ENCODE data around the gene NFX1.

NFX1 gene

GRCh38 chr9:33304362-33304761 lies 14.0 kb downstream of the NFX1 start:
- no peaks in the 10 kb centered on the region for H3K27me3 ChIP-seq (ENCODE audit: insufficient read depth, low read depth, severe bottlenecking)
- H3K4me3 ChIP-seq (ENCODE audit: low read depth, low read length): no peak overlapping the region
- no peak overlapping the region for H3K27ac ChIP-seq
- H3K36me3 ChIP-seq: peaks cover 94% of the 10 kb centered on the region
- TF ChIP-seq CTCF (IDR thresholded peaks at IDR 0.05; ENCODE audit: low read depth, low read length): no peak
- DNase-seq: no peak
- no peaks in the 10 kb centered on the region for H3K9me3 ChIP-seq (ENCODE audit: severe bottlenecking)

GRCh38 chr9:33306037-33306436 lies 15.7 kb downstream of the NFX1 start:
- Histone ChIP-seq H3K36me3 (peaks cover 95% of the 10 kb centered on the region), H3K27ac (no peak overlapping the region)

GRCh38 chr9:33307067-33307466 lies 16.8 kb downstream of the NFX1 start:
- Histone ChIP-seq H3K9me3 (ENCODE audit: severe bottlenecking) (no peaks in the 10 kb centered on the region), H3K27ac (no peak overlapping the region), H3K4me3 (ENCODE audit: low read depth, low read length) (no peak overlapping the region), H3K36me3 (peaks cover 95% of the 10 kb centered on the region), H3K27me3 (ENCODE audit: insufficient read depth, low read depth, severe bottlenecking) (no peaks in the 10 kb centered on the region)
- DNase-seq: no peak
- TF ChIP-seq CTCF (IDR thresholded peaks at IDR 0.05; ENCODE audit: low read depth, low read length): no peak

More at GRCh38 chr9:33306037-33306436, 15.7 kb downstream of the NFX1 start:
- Histone ChIP-seq H3K27me3 (ENCODE audit: insufficient read depth, low read depth, severe bottlenecking) (no peaks in the 10 kb centered on the region), H3K4me3 (ENCODE audit: low read depth, low read length) (no peak overlapping the region), H3K9me3 (ENCODE audit: severe bottlenecking) (no peaks in the 10 kb centered on the region)
- no peak for TF ChIP-seq CTCF (IDR thresholded peaks at IDR 0.05; ENCODE audit: low read depth, low read length)
- no peak for DNase-seq

GRCh38 chr9:33309903-33310302 lies 19.6 kb downstream of the NFX1 start:
- peaks cover 89% of the 10 kb centered on the region for H3K36me3 ChIP-seq
- H3K27ac ChIP-seq: no peak overlapping the region
- no peaks in the 10 kb centered on the region for H3K27me3 ChIP-seq (ENCODE audit: insufficient read depth, low read depth, severe bottlenecking)
- no peak overlapping the region for H3K4me3 ChIP-seq (ENCODE audit: low read depth, low read length)
- no peak for TF ChIP-seq CTCF (IDR thresholded peaks at IDR 0.05; ENCODE audit: low read depth, low read length)
- no peaks in the 10 kb centered on the region for H3K9me3 ChIP-seq (ENCODE audit: severe bottlenecking)
- DNase-seq: no peak

- Histone ChIP-seq H3K4me3 (ENCODE audit: low read depth, low read length) (no peak overlapping the region), H3K27me3 (ENCODE audit: insufficient read depth, low read depth, severe bottlenecking) (no peaks in the 10 kb centered on the region), H3K27ac (no peak overlapping the region), H3K9me3 (ENCODE audit: severe bottlenecking) (no peaks in the 10 kb centered on the region), H3K36me3 (peaks cover 81% of the 10 kb centered on the region)
- TF ChIP-seq CTCF (IDR thresholded peaks at IDR 0.05; ENCODE audit: low read depth, low read length): no peak
- no peak for DNase-seq
These were observed 20.4 kb downstream of the NFX1 start for GRCh38 chr9:33310748-33311147.

GRCh38 chr9:33311953-33312352 lies 21.6 kb downstream of the NFX1 start:
- no peak overlapping the region for H3K27ac ChIP-seq
- TF ChIP-seq CTCF (IDR thresholded peaks at IDR 0.05; ENCODE audit: low read depth, low read length): no peak
- H3K4me3 ChIP-seq (ENCODE audit: low read depth, low read length): no peak overlapping the region
- H3K9me3 ChIP-seq (ENCODE audit: severe bottlenecking): no peaks in the 10 kb centered on the region
- DNase-seq: no peak
- peaks cover 69% of the 10 kb centered on the region for H3K36me3 ChIP-seq
- no peaks in the 10 kb centered on the region for H3K27me3 ChIP-seq (ENCODE audit: insufficient read depth, low read depth, severe bottlenecking)

Measured in WERI-Rb-1 (cell line).